ENCODE data around the gene GH1.
"Not testable (repeated sequence)": the region's sequence is repeated elsewhere in the genome, so short reads cannot be mapped to it uniquely, and the experiment has no call there.

GH1 gene

DNA sequence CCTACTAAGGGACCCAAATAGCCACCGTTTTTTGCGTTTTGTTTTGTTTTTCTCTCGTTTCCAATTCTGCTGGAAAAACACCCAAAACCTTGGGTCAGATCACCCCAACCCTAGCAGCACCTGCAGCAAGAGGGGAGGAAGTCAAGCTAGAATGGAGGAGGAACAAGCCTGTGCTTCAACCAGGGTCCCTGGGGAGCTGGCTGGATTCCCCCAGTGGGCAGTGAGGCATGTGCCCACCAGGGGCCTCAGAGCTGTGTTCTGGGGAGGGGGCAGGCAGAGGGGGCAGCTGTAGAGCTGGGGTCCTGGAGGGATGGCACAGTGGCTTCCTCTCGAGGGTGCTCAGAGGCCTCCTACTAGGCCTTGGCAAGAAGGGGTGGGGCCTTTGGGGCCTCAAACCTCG, 7.0 kb upstream of the GH1 start:
- DNase-seq = no peak

DNA sequence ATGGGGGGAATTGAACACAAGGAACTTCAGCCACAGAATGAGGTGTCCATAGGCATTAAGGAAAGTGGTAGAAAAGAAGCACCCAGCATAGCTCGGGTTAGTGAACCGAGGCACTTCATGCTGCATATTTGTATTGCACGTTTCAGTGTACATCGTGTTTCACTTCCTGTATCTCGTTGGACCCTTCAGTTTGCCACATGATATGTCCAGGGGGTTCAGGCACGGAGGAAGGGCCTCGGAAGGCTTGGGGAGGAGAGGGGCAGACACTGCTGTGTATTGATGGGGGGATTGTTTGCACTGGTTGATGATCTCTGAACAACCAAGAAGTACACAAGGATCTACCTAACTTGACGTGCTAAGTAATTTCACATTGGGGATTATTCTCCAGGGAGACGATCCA, 3.8 kb upstream of the GH1 start:
- not testable (repeated sequence) for DNase-seq

DNA sequence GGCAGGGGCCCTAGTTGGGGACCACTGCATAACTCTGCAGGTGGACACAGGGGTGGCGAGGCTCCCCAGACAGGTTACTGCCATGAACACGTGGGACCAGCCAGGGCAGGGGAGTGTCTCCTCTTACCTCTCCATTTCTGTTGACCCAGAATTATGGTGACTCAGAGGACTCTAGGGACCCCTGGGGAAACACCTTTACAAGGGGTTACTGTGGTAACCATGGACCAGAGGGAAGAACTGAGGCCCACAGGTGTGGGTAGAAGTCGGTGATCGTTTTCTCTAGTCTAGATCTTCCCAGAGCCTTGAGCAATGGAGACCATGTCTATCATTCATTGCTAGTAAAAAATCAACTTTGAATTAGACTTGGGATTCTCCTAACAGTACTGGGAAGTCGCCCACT, 2.1 kb upstream of the GH1 start:
- DNase-seq = not testable (repeated sequence)

DNA sequence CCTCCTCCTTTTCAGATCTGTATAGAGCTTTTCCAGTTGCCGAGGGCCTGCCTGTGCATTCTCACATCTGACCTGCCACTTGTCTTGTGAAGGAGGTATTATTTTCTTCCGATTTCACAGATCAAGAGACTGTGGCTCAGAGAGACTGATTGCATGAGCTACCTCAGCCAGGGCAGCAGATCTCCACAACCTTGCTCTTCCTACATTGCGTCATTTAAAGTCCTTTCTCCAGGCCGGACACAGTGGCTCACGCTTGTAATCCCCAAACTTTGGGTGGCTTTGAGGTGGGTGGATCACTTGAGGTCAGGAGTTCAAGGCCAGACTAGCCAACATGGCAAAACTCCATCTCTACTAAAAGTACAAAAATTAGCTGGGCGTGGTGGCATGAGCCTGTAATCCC, 1.4 kb upstream of the GH1 start:
- DNase-seq = not testable (repeated sequence)

DNA sequence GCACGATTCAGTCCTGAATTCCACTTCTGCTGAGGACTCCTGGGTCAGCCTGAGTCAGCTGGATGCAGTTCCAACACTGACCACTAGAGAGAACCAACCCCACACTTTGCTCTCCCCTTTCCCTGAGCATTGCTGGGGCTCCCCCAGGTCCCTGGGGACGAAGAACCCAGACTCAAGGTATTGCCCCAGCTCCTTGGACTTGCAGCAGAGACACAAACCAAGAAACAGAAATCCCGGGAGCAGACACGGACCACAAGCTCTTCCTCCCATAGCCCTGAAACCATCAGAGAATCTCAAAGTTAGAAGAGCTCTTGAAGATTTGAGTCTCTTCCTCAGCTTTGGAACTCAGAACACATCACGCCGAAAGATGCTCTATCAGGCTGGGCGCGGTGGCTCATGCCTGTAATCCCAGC, 678 bp upstream of the GH1 start:
- DNase-seq = peak; percentile 8 to 58

DNA sequence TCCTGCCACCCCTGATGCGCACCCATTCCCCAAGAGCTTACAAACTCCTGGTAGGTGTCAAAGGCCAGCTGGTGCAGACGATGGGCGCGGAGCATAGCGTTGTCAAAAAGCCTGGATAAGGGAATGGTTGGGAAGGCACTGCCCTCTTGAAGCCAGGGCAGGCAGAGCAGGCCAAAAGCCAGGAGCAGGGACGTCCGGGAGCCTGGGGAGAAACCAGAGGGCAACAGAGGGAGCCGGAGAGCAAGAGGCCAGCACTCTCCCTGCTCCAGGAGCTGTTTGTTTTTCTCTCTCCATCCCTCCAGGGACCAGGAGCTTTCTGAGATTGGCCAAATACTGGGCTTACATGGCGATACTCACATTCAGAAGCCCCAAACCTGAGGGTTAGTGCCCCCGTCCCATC, 334 bp downstream of the GH1 start:
- no peak for DNase-seq

DNA sequence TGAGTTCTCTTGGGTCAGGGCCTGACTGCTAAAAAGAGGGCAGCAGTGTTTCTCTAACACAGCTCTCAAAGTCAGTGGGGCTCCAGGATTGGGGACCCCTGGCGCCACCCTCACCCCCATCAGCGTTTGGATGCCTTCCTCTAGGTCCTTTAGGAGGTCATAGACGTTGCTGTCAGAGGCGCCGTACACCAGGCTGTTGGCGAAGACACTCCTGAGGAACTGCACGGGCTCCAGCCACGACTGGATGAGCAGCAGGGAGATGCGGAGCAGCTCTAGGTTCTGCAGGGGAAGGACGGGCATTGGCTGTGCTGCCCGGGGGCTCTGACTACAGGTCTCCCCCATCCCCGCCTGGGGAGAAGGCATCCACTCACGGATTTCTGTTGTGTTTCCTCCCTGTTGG, 993 bp downstream of the GH1 start:
- no peak for DNase-seq

DNA sequence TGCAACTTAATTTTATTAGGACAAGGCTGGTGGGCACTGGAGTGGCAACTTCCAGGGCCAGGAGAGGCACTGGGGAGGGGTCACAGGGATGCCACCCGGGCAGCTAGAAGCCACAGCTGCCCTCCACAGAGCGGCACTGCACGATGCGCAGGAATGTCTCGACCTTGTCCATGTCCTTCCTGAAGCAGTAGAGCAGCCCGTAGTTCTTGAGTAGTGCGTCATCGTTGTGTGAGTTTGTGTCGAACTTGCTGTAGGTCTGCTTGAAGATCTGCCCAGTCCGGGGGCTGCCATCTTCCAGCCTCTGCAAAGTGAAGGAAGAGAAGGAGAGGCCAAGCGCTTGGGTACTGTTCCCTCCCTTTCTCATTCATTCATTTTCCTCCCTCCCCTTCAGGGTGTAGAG, 1.4 kb downstream of the GH1 start:
- not testable (repeated sequence) for DNase-seq

DNA sequence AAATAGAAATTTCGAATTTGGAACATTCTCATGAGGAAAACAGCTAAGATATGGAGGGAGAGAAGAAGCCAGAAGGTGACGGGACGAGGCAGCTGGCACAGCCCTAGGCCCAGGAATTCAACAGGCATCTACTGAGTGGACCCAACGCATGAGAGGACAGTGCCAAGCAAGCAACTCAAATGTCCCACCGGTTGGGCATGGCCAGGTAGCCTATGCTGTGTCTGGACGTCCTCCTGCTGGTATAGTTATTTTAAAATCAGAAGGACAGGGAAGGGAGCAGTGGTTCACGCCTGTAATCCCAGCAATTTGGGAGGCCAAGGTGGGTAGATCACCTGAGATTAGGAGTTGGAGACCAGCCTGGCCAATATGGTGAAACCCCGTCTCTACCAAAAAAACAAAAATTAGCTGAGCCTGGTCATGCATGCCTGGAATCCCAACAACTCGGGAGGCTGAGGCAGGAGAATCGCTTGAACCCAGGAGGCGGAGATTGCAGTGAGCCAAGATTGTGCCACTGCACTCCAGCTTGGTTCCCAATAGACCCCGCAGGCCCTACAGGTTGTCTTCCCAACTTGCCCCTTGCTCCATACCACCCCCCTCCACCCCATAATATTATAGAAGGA, 2.0 kb downstream of the GH1 start:
- no peak for DNase-seq

DNA sequence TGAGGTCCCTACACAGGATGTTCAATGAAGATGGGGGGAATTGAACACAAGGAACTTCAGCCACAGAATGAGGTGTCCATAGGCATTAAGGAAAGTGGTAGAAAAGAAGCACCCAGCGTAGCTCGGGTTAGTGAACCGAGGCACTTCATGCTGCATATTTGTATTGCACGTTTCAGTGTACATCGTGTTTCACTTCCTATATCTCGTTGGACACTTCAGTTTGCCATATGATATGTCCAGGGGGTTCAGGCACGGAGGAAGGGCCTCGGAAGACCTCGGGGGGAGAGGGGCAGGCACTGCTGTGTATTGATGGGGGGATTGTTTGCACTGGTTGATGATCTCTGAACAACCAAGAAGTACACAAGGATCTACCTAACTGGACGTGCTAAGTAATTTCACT, 2.9 kb downstream of the GH1 start:
- not testable (repeated sequence) for DNase-seq

DNA sequence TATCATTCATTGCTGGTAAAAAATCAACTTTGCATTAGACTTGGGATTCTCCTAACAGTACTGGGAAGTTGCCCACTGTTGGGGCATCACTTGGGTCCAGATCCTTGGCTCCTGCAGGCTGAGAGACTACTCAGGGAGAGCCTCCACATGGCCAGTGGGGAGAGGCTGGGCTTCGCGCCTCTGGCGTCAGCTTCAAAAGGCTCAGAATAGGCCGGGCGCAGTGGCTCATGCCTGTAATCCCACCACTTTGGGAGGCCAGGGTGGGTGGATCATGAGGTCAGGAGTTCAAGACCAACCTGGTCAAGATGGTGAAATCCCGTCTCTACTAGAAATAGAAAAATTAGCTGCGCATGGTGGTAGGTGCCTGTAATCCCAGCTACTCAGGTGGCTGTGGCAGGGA, 4.2 kb downstream of the GH1 start:
- no peak for DNase-seq

DNA sequence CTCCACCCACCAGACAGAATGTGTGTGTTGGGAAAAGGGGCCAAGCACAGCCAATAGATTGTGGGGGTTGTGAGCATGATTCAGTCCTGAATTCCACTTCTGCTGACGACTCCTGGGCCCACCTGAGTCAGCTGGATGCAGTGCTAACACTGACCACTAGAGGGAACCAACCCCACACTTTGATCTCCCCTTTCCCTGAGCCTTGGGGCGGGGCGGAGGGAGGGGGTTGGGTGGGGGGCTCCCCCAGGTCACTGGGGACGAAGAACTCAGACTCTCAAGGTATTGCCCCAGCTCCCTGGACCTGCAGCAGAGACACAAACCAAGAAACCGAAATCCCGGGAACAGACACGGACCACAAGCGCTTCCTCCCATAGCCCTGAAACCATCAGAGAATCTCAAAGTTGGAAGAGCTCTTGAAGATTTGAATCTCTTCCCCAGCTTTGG, 7.0 kb downstream of the GH1 start:
- peak in 1 of 2 experiments; percentile 7 for DNase-seq

DNA sequence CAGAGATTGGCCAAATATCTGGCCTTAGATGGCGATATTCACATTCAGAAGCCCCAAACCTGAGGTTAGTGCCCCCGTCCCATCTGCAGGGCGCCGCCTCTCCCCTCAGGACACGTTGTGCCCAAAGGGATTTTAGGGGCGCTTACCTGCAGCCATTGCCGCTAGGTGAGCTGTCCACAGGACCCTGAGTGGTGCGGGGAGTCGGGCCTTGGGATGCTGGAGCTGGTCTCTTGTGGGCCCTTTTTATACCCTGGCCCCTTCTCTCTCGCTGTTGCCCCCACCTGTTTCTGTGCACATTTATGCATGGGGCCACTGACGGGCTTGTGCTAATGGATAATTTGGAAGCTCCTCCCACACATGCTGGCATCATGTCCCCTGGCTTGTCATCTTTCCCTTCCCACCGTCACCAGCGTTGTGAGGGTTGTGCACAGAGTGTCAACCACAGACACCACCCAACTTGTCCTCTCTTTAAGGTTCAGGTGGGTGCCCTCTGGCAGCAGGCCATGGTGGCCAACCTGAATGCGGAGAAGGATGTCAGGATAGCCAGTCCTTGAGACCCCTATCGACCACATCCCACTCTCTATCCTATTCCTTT, 7.5 kb downstream of the GH1 start, which contains the start of gene CSHL1:
Gene CSHL1 (minus strand): TSS at position 218 of the 595 bp plus-strand sequence. CDS start 62 bp downstream, at position 156.
- no peak for DNase-seq

DNA sequence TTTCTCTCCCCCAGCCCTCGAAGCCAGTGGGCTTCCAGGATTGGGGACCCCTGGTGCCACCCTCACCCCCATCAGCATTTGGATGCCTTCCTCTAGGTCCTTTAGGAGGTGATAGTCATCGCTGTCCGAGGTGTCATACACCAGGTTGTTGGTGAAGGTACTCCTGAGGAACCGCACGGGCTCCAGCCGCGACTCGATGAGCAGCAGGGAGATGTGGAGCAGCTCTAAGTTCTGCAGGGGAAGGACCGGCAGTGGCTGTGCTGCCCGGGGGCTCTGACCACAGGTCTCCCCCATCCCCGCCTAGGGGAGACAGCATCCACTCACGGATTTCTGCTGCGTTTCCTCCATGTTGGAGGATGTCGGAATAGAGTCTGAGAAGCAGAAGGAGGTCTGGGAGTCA, 8.5 kb downstream of the GH1 start:
- DNase-seq = no peak

DNA sequence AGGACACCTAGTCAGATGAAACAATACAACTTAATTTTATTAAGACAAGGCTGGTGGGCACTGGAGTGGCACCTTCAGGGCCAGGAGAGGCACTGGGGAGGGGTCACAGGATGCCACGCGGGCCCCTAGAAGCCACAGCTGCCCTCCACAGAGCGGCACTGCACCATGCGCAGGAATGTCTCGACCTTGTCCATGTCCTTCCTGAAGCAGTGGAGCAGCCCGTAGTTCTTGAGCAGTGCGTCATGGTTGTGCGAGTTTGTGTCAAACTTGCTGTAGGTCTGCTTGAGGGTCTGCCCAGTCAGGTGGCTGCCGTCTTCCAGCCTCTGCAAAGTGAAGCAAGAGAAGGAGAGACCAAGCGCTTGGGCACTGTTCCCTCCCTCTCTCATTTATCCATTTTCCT, 9.1 kb downstream of the GH1 start:
- not testable (repeated sequence) for DNase-seq

DNA sequence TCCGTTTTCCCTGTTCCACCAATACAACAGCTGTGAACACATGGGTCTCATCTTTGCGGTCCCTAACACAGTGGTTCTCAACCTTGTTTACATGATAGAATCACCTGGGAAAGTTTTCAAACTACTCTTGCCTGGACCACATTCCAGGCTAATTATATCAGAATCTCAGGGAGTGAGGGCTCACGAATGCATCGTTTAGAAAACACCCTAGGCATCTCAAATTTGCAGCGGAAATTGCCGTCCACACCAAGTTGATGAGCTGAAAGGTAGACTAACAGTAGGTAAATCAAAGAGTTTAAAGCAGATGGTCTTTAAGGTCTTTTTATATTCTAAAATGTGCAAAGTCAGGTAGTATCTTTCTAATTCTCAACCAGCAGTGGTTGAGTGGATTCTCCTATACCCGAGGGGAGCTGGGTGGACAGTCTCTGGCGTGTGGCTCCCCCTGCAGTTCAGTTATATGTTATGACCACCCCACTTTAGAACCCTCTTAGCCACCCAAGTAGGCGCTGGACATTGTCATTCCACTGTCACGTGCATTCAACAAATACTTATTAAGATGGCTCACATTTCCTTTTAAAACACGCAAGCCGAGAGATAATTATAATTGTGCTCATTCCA, 11.4 kb downstream of the GH1 start:
- peak; percentile 17 for DNase-seq

DNA sequence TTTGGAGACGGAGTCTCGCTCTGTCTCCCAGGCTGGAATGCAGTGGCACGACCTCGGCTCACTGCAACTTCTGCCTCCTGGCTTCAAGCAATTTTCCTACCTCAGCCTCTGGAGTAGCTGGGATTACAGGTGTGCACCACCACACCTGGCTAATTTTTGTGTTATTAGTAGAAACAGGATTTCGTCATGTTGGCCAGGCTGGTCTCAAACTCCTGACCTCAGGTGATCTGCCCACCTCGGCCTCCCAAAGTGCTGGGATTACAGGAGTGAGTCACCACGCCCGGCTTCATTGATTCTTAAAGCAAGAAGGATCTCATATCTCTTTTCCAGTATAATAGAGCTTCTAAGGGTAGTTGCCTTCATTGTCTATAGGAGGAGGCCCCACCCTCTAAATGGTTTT, 13.8 kb downstream of the GH1 start:
- DNase-seq = not testable (repeated sequence)

DNA sequence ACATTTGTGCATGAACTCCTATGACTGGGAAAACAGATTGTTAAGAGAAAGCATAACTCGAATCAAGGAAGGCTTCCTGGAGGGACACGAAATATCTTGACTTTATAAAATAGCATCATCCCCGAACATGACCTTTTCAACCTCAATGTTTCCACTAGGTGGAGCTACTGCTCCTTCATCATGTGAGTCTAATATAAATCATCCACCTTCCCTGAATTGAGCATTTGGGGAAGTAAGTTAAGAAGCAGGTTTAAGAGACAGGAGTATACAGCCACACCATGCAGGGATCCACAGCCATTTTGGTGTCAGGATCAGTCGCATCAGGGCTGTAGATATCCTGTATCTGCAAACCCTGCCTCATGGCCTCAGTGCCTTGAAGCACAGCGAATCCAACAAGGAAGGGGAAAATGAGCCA, 14.8 kb downstream of the GH1 start:
- not testable (repeated sequence) for DNase-seq

DNA sequence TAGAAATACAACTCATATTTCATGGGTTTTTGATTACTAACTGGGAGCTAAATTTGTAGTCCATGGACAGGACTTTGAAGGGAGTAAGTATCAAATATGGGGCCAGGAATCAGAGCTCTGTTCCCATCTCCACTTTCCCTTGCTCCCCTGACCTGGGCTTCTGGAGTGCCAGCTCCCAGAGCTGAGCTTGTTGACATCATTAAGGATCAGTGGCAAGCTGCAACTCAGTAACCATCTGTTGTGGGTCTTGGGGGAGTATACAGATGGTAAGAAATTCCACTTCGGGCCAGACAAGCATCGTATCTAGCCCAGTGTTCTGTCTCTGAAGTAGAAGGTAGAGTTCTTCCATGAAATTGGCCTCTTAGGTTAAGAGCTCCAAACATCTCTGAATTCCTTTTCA, 16.7 kb downstream of the GH1 start:
- not testable (repeated sequence) for DNase-seq

DNA sequence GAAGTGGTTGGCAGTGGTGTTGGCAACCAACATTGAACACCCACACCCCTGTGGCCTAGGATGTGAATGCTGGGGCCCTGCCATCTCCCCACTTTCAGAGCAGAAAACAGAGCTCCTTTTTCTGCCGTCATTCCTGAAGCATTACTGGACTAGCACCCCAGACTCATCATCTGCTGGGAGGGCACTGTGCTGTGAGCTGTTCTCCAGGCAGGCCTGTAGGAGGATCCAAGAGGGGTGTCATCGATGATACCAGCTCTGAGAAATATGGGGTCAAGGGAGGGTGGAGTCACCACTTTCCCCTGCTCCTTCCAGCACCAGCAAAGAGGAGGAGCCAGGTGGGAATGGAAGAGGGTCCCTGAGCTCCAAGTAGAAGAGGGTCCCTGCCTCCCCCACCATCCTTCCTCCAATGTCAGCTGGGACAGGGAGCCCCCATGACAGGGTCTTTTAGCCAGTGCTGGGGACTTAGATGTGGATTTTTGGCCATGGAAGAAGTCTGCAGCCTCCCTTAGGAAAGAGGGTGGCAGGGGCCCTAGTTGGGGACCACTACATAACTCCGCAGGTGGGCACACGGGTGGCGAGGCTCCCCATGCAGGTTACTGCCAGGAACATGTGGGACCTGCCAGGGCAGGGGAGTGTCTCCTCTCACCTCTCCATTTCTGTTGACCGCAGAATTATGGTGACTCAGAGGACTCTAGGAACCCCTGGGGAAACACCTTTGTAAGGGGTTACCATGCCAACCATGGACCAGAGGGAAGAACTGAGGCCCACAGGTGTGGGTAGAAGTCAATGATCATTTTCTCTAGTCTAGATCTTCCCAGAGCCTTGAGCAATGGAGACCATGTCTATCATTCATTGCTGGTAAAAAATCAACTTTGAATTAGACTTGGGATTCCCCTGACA, 19.5 kb downstream of the GH1 start:
- not testable (repeated sequence) for DNase-seq

DNA sequence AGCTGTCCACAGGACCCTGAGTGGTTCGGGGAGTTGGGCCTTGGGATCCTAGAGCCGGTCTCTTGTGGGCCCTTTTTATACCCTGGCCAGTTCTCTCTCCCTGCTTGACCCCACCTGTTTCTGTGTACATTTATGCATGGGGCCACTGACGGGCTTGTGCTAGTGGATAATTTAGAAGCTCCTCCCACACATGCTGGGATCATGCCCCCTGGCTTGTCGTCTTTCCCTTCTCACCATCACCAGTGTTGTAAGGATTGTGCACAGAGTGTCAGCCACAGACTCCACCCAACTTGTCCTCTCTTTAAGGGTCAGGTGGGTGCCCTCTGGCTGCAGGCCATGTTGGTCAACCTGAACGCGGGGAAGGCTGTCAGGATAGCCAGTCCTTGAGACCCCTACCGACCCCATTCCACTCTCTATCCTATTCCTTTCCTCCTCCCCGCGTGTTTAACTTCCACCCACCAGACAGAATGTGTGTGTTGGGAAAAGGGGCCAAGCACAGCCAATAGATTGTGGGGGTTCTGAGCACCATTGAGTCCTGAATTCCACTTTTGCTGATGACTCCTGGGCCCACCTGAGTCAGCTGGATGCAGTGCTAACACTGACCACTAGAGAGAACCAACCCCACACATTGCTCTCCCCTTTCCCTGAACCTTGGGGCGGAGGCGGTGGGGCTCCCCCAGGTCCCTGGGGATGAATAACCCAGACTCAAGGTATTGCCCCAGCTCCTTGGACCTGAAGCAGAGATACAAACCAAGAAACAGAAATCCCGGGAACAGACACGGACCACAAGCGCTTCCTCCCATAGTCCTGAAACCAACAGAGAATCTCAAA, 21.9 kb downstream of the GH1 start, which contains the start of gene CSH1:
Gene CSH1 (minus strand): TSS at position 51 of the 831 bp plus-strand sequence. CDS start 63 bp downstream, outside the sequence.
- not testable (repeated sequence) for DNase-seq

DNA sequence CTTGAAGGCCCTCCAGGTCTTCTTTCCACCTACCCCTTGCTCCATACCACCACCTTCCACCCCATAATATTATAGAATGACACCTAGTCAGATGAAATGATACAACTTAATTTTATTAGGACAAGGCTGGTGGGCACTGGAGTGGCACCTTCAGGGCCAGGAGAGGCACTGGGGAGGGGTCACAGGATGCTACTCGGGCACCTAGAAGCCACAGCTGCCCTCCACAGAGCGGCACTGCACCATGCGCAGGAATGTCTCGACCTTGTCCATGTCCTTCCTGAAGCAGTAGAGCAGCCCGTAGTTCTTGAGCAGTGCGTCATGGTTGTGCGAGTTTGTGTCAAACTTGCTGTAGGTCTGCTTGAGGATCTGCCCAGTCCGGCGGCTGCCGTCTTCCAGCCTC, 23.8 kb downstream of the GH1 start:
- not testable (repeated sequence) for DNase-seq

All from NCI-H2081 (cell line).